ENCODE results near the gene TMPRSS7.

TMPRSS7 gene

GRCh38 chr3:112074006-112074405 is 39.5 kb downstream of the TMPRSS7 start:
- peak; percentile 31 for DNase-seq

GRCh38 chr3:112074616-112075497 is 40.3 kb downstream of the TMPRSS7 start:
- DNase-seq, result peak; percentile 86

GRCh38 chr3:112078125-112079083 is 43.9 kb downstream of the TMPRSS7 start:
- DNase-seq, result no peak

- DNase-seq, result no peak
Measured at GRCh38 chr3:112083239-112083638, 48.7 kb downstream of the TMPRSS7 start.

GRCh38 chr3:112084980-112085705 is 50.6 kb downstream of the TMPRSS7 start:
- no peak for DNase-seq

GRCh38 chr3:112085735-112086075 is 51.2 kb downstream of the TMPRSS7 start:
- no peak for DNase-seq

- peak; percentile 72 for DNase-seq
Measured at GRCh38 chr3:112086076-112086854, 51.7 kb downstream of the TMPRSS7 start, which contains the start of gene C3orf52. TSS of gene C3orf52 (plus strand) at chr3:112086389. CDS start at chr3:112086408, 19 bp downstream.

- peak; percentile 50 for DNase-seq
Measured at GRCh38 chr3:112086875-112087524, 52.5 kb downstream of the TMPRSS7 start.

- no peak for DNase-seq
Measured at GRCh38 chr3:112087746-112088145, 53.2 kb downstream of the TMPRSS7 start.

- no peak for DNase-seq
Measured at GRCh38 chr3:112088944-112089343, 54.4 kb downstream of the TMPRSS7 start.

GRCh38 chr3:112089956-112090886 is 55.7 kb downstream of the TMPRSS7 start:
- no peak for DNase-seq

- no peak for DNase-seq
Measured at GRCh38 chr3:112090887-112091586, 56.5 kb downstream of the TMPRSS7 start.

- DNase-seq, result peak; percentile 55
Measured at GRCh38 chr3:112092496-112093179, 58.1 kb downstream of the TMPRSS7 start.

GRCh38 chr3:112093180-112093522 is 58.6 kb downstream of the TMPRSS7 start:
- DNase-seq, result no peak

GRCh38 chr3:112095731-112096130 is 61.2 kb downstream of the TMPRSS7 start:
- DNase-seq, result no peak

- peak; percentile 60 for DNase-seq
Measured at GRCh38 chr3:112096176-112096575, 61.6 kb downstream of the TMPRSS7 start.

- DNase-seq, result peak; percentile 99
Measured at GRCh38 chr3:112097378-112097777, 62.8 kb downstream of the TMPRSS7 start.

GRCh38 chr3:112101916-112102315 is 67.4 kb downstream of the TMPRSS7 start:
- peak; percentile 93 for DNase-seq

- no peak for DNase-seq
Measured at GRCh38 chr3:112104774-112105173, 70.2 kb downstream of the TMPRSS7 start.

All from fibroblast of skin of right quadriceps (primary cell).